Measurements from ENCODE around the gene ITGA2B. TPM values are rescaled to one million over a fixed set of nuclear protein-coding genes. Genes with fewer than 3 reads are reported as not detected.

Gene ITGA2B
- total and polyA plus RNA-seq, 10 of the 15 experiments (the other 5 are each of a cell fraction or from before 2014, with no cell fraction given): 0.04 to 0.51 (median 0.21) TPM; not detected in 1

DNA sequence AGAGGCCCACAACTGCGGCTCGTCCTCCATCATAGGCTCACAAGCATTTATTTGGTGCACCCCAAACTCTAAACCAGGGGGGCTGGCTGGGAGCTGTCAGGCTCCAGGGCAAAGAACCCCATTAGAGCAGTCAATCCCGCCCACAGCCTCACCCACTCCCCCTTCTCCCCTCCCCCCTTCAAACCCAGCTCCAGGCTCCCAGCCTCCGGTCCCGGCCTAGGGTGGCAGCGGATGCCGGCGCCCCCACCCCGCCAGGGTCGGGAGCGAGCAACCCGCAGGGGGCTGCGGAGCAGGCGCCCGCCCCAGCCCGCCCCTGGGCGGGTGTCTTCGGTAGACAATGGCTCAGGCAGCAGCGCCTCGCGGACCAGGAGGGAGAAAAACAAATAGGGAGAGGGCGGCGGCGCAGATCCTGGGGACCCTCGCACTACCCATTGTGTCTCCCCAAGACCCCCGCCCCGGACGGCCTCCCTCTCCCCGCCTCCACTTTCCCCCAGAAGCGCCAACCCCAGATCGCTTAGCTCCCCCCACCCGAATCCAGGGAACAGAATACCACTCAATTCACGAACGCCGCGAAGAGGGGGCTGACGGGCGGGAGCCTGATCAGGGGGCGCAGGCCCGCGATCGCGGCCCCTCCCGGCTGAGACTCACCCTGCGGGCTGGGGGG lies 26.4 kb downstream of the ITGA2B start:
- peak overlapping the region; percentile 66 for H2AFZ ChIP-seq (ENCODE audit: control insufficient read depth, low read depth, low read length)
- H3K4me1 ChIP-seq (ENCODE audit: control insufficient read depth, insufficient read depth, low read length): no peaks in the 10 kb centered on the region
- intact Hi-C loops (cut with micrococcal nuclease; ENCODE audit: unreplicated experiment): no loop called here
- FAIRE-seq (no peak), DNase-seq (ENCODE audit: low read depth, low spot score) (no peak), ATAC-seq (peak; percentile 58)
- H3K9ac ChIP-seq (ENCODE audit: control insufficient read depth, insufficient read depth, low read length): peak overlapping the region; percentile 34; the same call in 1 of the 2 replicates
- no peaks in the 10 kb centered on the region for H3K36me3 ChIP-seq (ENCODE audit: control insufficient read depth in 2 of 2, insufficient read depth in 2 of 2, low read length in 1 of 2)
- SMC1A ChIA-PET (ENCODE audit: uncharacterized antibody, unreplicated experiment): interaction anchor here (0.5 to 1.0 kb wide), 3 partner anchors 13 to 115 kb away, joined by 3 read pairs; no protein-coding TSS in a partner anchor
- no peaks in the 10 kb centered on the region for H4K20me1 ChIP-seq (ENCODE audit: control insufficient read depth, insufficient read depth)
- CTCF ChIA-PET: interaction anchor here (0.7 to 2.9 kb wide), 16 partner anchors 9 to 563 kb away, joined by 3 to 11 read pairs (median 4); no protein-coding TSS in a partner anchor
- H3K9me3 ChIP-seq (replicated peaks; ENCODE audit: control insufficient read depth, insufficient read depth, low read length): no peaks in the 10 kb centered on the region
- peak overlapping the region; percentile 67 for H3K4me3 ChIP-seq
- POLR2A ChIA-PET: interaction anchor here (0.6 to 1.5 kb wide), 2 partner anchors 36 to 797 kb away, joined by 3 to 7 read pairs; no protein-coding TSS in a partner anchor
- H3K27ac ChIP-seq (ENCODE audit: control insufficient read depth, insufficient read depth): no peak overlapping the region
- no peaks in the 10 kb centered on the region for H3K79me2 ChIP-seq (ENCODE audit: control insufficient read depth, insufficient read depth, low read length)
- WGBS (ENCODE audit: insufficient coverage, insufficient replicate concordance, low lambda C conversion rate, missing lambda C conversion rate): under 1% methylated on average over 27 of the region's 45 CpGs
- in situ Hi-C loops (cut with MboI): no loop called here
- RAD21 ChIA-PET (ENCODE audit: unreplicated experiment): interaction anchor here (0.9 to 1.5 kb wide), 4 partner anchors 9 to 159 kb away, joined by 3 to 4 read pairs (median 3); no protein-coding TSS in a partner anchor
- BruUV-seq (replicated peaks): no TSS peak
- H3K4me2 ChIP-seq (ENCODE audit: control insufficient read depth, insufficient read depth): peak overlapping the region; percentile 94
- peaks cover 0 to 2% of the 10 kb centered on the region in 2 experiments; a peak in 3 of 4 replicates for H3K27me3 ChIP-seq (replicated peaks in 1 of 2; ENCODE audit: control insufficient read depth in 2 of 2, insufficient read depth in 2 of 2, low read length in 1 of 2)
- TF ChIP-seq PAX5 (IDR thresholded peaks at IDR 0.05; ENCODE audit: borderline replicate concordance, low read depth, low read length) (no peak), SPI1 (IDR thresholded peaks at IDR 0.05; ENCODE audit: borderline replicate concordance, insufficient read depth, low read depth, low read length) (no peak), SIX5 (IDR thresholded peaks at IDR 0.05; ENCODE audit: low read depth, low read length, severe bottlenecking) (no peak), TCF12 (IDR thresholded peaks at IDR 0.05; ENCODE audit: low read depth, low read length) (no peak), SUPT20H (IDR thresholded peaks at IDR 0.05; ENCODE audit: borderline replicate concordance, control insufficient read depth, low read depth, low read length) (no peak), NR2C1 (IDR thresholded peaks at IDR 0.05) (no peak), RCOR1 (conservative IDR thresholded peaks at IDR 0.05; ENCODE audit: low read depth, low read length) (no peak), IKZF1 (conservative IDR thresholded peaks at IDR 0.05) (no peak), EED (IDR thresholded peaks at IDR 0.05; ENCODE audit: low read depth) (no peak), MEF2B (IDR thresholded peaks at IDR 0.05; ENCODE audit: partially characterized antibody, poor library complexity, severe bottlenecking) (no peak), STAT3 (IDR thresholded peaks at IDR 0.05; ENCODE audit: low read depth, low read length) (no peak)
- TF ChIP-seq, protein P1, sequence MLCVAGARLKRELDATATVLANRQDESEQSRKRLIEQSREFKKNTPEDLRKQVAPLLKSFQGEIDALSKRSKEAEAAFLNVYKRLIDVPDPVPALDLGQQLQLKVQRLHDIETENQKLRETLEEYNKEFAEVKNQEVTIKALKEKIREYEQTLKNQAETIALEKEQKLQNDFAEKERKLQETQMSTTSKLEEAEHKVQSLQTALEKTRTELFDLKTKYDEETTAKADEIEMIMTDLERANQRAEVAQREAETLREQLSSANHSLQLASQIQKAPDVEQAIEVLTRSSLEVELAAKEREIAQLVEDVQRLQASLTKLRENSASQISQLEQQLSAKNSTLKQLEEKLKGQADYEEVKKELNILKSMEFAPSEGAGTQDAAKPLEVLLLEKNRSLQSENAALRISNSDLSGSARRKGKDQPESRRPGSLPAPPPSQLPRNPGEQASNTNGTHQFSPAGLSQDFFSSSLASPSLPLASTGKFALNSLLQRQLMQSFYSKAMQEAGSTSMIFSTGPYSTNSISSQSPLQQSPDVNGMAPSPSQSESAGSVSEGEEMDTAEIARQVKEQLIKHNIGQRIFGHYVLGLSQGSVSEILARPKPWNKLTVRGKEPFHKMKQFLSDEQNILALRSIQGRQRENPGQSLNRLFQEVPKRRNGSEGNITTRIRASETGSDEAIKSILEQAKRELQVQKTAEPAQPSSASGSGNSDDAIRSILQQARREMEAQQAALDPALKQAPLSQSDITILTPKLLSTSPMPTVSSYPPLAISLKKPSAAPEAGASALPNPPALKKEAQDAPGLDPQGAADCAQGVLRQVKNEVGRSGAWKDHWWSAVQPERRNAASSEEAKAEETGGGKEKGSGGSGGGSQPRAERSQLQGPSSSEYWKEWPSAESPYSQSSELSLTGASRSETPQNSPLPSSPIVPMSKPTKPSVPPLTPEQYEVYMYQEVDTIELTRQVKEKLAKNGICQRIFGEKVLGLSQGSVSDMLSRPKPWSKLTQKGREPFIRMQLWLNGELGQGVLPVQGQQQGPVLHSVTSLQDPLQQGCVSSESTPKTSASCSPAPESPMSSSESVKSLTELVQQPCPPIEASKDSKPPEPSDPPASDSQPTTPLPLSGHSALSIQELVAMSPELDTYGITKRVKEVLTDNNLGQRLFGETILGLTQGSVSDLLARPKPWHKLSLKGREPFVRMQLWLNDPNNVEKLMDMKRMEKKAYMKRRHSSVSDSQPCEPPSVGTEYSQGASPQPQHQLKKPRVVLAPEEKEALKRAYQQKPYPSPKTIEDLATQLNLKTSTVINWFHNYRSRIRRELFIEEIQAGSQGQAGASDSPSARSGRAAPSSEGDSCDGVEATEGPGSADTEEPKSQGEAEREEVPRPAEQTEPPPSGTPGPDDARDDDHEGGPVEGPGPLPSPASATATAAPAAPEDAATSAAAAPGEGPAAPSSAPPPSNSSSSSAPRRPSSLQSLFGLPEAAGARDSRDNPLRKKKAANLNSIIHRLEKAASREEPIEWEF (IDR thresholded peaks at IDR 0.05; ENCODE audit: insufficient replicate concordance, low read depth, low read length): no peak
- TF ChIP-seq, protein P2, sequence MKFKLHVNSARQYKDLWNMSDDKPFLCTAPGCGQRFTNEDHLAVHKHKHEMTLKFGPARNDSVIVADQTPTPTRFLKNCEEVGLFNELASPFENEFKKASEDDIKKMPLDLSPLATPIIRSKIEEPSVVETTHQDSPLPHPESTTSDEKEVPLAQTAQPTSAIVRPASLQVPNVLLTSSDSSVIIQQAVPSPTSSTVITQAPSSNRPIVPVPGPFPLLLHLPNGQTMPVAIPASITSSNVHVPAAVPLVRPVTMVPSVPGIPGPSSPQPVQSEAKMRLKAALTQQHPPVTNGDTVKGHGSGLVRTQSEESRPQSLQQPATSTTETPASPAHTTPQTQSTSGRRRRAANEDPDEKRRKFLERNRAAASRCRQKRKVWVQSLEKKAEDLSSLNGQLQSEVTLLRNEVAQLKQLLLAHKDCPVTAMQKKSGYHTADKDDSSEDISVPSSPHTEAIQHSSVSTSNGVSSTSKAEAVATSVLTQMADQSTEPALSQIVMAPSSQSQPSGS (IDR thresholded peaks at IDR 0.05; ENCODE audit: low read length): no peak
- TF ChIP-seq, protein P3, sequence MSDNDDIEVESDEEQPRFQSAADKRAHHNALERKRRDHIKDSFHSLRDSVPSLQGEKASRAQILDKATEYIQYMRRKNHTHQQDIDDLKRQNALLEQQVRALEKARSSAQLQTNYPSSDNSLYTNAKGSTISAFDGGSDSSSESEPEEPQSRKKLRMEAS (IDR thresholded peaks at IDR 0.05; ENCODE audit: low read depth, low read length): no peak
- TF ChIP-seq, protein P4, sequence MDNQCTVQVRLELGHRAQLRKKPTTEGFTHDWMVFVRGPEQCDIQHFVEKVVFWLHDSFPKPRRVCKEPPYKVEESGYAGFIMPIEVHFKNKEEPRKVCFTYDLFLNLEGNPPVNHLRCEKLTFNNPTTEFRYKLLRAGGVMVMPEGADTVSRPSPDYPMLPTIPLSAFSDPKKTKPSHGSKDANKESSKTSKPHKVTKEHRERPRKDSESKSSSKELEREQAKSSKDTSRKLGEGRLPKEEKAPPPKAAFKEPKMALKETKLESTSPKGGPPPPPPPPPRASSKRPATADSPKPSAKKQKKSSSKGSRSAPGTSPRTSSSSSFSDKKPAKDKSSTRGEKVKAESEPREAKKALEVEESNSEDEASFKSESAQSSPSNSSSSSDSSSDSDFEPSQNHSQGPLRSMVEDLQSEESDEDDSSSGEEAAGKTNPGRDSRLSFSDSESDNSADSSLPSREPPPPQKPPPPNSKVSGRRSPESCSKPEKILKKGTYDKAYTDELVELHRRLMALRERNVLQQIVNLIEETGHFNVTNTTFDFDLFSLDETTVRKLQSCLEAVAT (IDR thresholded peaks at IDR 0.05): no peak

Data from GM12878 (cell line).